Spleen (tissue), 7 donors: ENCODE data around the gene SMG6.

Source experiments
- CTCF ChIP-seq, 11 experiments: fragments of 200-600 bp in 7 of 11; fragments of 450-650 bp in 4 of 11; sonication (generic) in 4 of 11; IDR thresholded peaks in 8 of 11; conservative IDR thresholded peaks in 3 of 11; 1 replicate in 7 of 11; 2 replicates in 4 of 11; pipeline versions ENCODE4 v1.4.0 to v1.8.0; 2016 to 2021; ENCODE audit warnings: antibody characterized with exemption in 11 of 11, inconsistent platforms in 4 of 11, mild to moderate bottlenecking in 1 of 11
- POLR2A ChIP-seq, 3 donors: fragments of 450-650 bp; IDR thresholded peaks; one replicate each; pipeline ENCODE4 v1.5.1; 2017; ENCODE audit warnings: antibody characterized with exemption in 3 of 3, mild to moderate bottlenecking in 1 of 3
- donor health status: DM: no; HTN: no; CAD: no; lungs with moderate emphysema.
- donor health status: DM: no; HTN: no; CAD: no.
- donor health status: DM: no; HTN: no; CAD: no.

GRCh38 chr17:2309338-2310154 lies 6.0 kb upstream of the SMG6 start:
- TF ChIP-seq CTCF (IDR thresholded peaks at IDR 0.05 in 8 of 11, conservative IDR thresholded peaks at IDR 0.05 in 3 of 11) (no peak), POLR2A (IDR thresholded peaks at IDR 0.05) (no peak)
